Keratinocyte (primary cell): ENCODE measurements around the gene EEF2K. TPM values are rescaled to one million over a fixed set of nuclear protein-coding genes. Genes with fewer than 3 reads are reported as not detected.

ENCODE experiments used
- DNase-seq: peaks from one replicate; pipeline ENCODE4 v3.0.0-alpha.2; 2011; ENCODE audit warnings: low read depth, missing footprints, low spot score
- FAIRE-seq: peaks from 2 replicates; lab custom pipeline; 2011; peaks lifted over from hg19 to GRCh38; lab: Jason Lieb, UNC
- H2AFZ ChIP-seq: 2 replicates; pipeline ENCODE4 v1.6.0; 2012; ENCODE audit warnings: low read length, control low read depth, inconsistent platforms; ENCODE audit not compliant: control insufficient read depth
- H3K27ac ChIP-seq: 2 replicates; pipeline ENCODE4 v1.5.1; 2011; ENCODE audit warnings: low read length; ENCODE audit not compliant: control insufficient read depth, insufficient read depth
- H3K27me3 ChIP-seq: 3 replicates; pipeline ENCODE4 v1.6.0; 2011; ENCODE audit warnings: low read length; ENCODE audit not compliant: control insufficient read depth, insufficient read depth; ENCODE audit errors: extremely low read depth
- H3K36me3 ChIP-seq, 2 experiments: 2 replicates in 1 of 2; 3 replicates in 1 of 2; pipeline ENCODE4 v1.5.1; 2011; ENCODE audit warnings: low read length in 2 of 2, mild to moderate bottlenecking in 1 of 2; ENCODE audit not compliant: control insufficient read depth in 2 of 2, insufficient read depth in 2 of 2; ENCODE audit errors: extremely low read depth in 1 of 2
- H3K4me1 ChIP-seq: 3 replicates; pipeline ENCODE4 v1.5.1; 2011; ENCODE audit warnings: low read length; ENCODE audit not compliant: control insufficient read depth, insufficient read depth; ENCODE audit errors: extremely low read depth
- H3K4me2 ChIP-seq: 3 replicates; pipeline ENCODE4 v1.6.0; 2011; ENCODE audit warnings: low read depth, low read length; ENCODE audit not compliant: control insufficient read depth, insufficient read depth; ENCODE audit errors: extremely low read depth
- H3K4me3 ChIP-seq, 3 experiments: fragments of 200-600 bp in 1 of 3; sonication (generic) in 1 of 3; 2 replicates in 2 of 3; 3 replicates in 1 of 3; pipeline ENCODE4 v1.5.1; 2011 to 2016; ENCODE audit warnings: low read length in 3 of 3, mild to moderate bottlenecking in 3 of 3, control low read depth in 2 of 3, inconsistent platforms in 1 of 3, low read depth in 1 of 3, mixed read lengths in 1 of 3, mixed run types in 1 of 3, moderate library complexity in 1 of 3; ENCODE audit not compliant: control insufficient read depth in 2 of 3, insufficient read depth in 2 of 3; ENCODE audit errors: extremely low read depth in 1 of 3
- H3K79me2 ChIP-seq: 2 replicates; pipeline ENCODE4 v1.6.0; 2012; ENCODE audit warnings: low read length; ENCODE audit not compliant: control insufficient read depth, insufficient read depth
- H3K9ac ChIP-seq: 3 replicates; pipeline ENCODE4 v1.6.0; 2011; ENCODE audit warnings: low read length; ENCODE audit not compliant: control insufficient read depth, insufficient read depth; ENCODE audit errors: extremely low read depth
- H3K9me1 ChIP-seq: 3 replicates; pipeline ENCODE4 v1.6.0; 2011; ENCODE audit warnings: low read length; ENCODE audit not compliant: control insufficient read depth, insufficient read depth; ENCODE audit errors: extremely low read depth
- H3K9me3 ChIP-seq: 2 replicates; pipeline ENCODE4 v1.5.1; 2012; ENCODE audit warnings: low read depth, low read length; ENCODE audit not compliant: control insufficient read depth
- H4K20me1 ChIP-seq: 3 replicates; pipeline ENCODE4 v1.6.0; 2011; ENCODE audit warnings: low read length; ENCODE audit not compliant: control insufficient read depth, insufficient read depth; ENCODE audit errors: extremely low read depth
- CTCF ChIP-seq, 3 experiments: IDR thresholded peaks in 1 of 3; conservative IDR thresholded peaks in 1 of 3; optimal IDR thresholded peaks in 1 of 3; 2 replicates in 2 of 3; 3 replicates in 1 of 3; pipeline versions ENCODE3 to v1.5.1; 2011; ENCODE audit warnings: low read length in 3 of 3, mild to moderate bottlenecking in 3 of 3, moderate library complexity in 2 of 3, control low read depth in 1 of 3, inconsistent platforms in 1 of 3; ENCODE audit not compliant: insufficient read depth in 2 of 3; ENCODE audit errors: extremely low read depth in 1 of 3
- EZH2 ChIP-seq: IDR thresholded peaks from one replicate; pipeline ENCODE4 v1.6.1; 2012; ENCODE audit warnings: inconsistent platforms, mild to moderate bottlenecking, low read length, moderate library complexity
- dilution Hi-C: fragments of 300-500 bp; cut with MboI; formaldehyde crosslinking; loops from one replicate; pipeline ENCODE4 v1.7.0; 2020; ENCODE audit warnings: low sequenced_read_pairs; ENCODE audit not compliant: extremely low pct_ligation_motif_present
- polyA plus RNA-seq, 5 experiments: library from polyadenylated mRNA; depleted of rRNA in 3 of 5; stranded (reverse) in 3 of 5; stranded (forward) in 1 of 5; unstranded in 1 of 5; fragments of >200 nt; gene quantifications; 1 replicate in 1 of 5; 2 replicates in 3 of 5; 3 replicates in 1 of 5; pipeline versions ENCODE4 v1.2.1 to v1.2.3, GENCODE V29; 2011 to 2012; ENCODE audit warnings: missing spikeins in 2 of 5, low read depth in 1 of 5, low replicate concordance in 1 of 5

The EEF2K gene
- polyA plus RNA-seq, 1 donor (not counting 4 experiments of a cell fraction or from before 2014, with no cell fraction given): 7.3 TPM

DNA sequence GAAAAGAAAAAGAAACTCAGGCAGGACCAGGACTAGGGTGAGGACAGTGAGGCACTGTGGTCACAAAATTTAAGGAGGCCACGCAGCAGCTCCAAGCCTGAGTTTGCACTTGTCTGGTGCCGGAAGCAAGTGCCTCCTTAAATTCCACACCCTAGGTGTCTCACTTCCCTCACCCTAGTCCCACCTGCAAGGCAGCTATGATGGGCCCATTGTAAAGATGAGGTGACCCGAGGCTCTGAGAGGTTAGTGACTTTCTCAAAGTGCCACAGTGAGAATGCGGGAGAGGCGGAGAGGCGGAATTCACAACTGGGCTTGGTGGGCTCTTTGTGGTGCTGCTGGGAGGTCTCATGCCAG lies 21.5 kb upstream of the EEF2K start:
- H2AFZ ChIP-seq: no peak overlapping the region
- no peak overlapping the region for H3K4me3 ChIP-seq
- FAIRE-seq (no peak), DNase-seq (no peak)
- H4K20me1 ChIP-seq: no peaks in the 10 kb centered on the region
- H3K79me2 ChIP-seq: no peaks in the 10 kb centered on the region
- H3K4me2 ChIP-seq: no peak overlapping the region
- no peaks in the 10 kb centered on the region for H3K27me3 ChIP-seq
- dilution Hi-C loops: no loop called here
- no peak overlapping the region for H3K27ac ChIP-seq
- no peaks in the 10 kb centered on the region for H3K9me3 ChIP-seq
- peaks cover 15% of the 10 kb centered on the region for H3K4me1 ChIP-seq
- no peaks in the 10 kb centered on the region for H3K9me1 ChIP-seq
- H3K36me3 ChIP-seq: no peaks in the 10 kb centered on the region
- no peak overlapping the region for H3K9ac ChIP-seq
- no peak for TF ChIP-seq CTCF (optimal IDR thresholded peaks at IDR 0.05 in 1 of 3, IDR thresholded peaks at IDR 0.05 in 1 of 3, conservative IDR thresholded peaks at IDR 0.05 in 1 of 3; ENCODE audit: extremely low read depth in 1 of 3, insufficient read depth in 2 of 3, low read length in 3 of 3)
- TF ChIP-seq EZH2: no peak

DNA sequence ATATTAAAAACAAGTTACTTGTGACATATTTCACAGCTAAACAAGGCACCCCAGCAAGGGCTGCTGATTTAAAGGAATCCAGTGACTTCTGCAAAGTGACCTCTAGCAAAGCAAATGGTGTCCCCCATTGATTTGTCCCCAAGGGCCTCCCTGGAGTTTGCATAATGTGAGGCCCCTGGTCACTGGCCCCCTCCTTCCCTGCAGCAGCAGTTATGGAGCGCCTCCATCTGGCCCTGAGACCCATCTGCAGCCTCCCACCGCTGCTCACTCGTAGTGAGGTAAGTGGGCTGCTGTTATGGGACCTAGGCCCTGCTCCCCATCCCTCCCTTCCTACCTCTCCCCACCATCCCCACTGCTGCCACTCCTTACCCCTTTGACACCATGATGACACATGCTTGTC lies 19.6 kb upstream of the EEF2K start:
- no peaks in the 10 kb centered on the region for H3K36me3 ChIP-seq
- H3K27me3 ChIP-seq: no peaks in the 10 kb centered on the region
- FAIRE-seq: no peak
- H3K9ac ChIP-seq: no peak overlapping the region
- no peak overlapping the region for H2AFZ ChIP-seq
- H3K27ac ChIP-seq: no peak overlapping the region
- TF ChIP-seq EZH2 (no peak), CTCF (optimal IDR thresholded peaks at IDR 0.05 in 1 of 3, IDR thresholded peaks at IDR 0.05 in 1 of 3, conservative IDR thresholded peaks at IDR 0.05 in 1 of 3; ENCODE audit: extremely low read depth in 1 of 3, insufficient read depth in 2 of 3, low read length in 3 of 3) (peak; percentile 14 to 42 (median 31))
- H3K4me2 ChIP-seq: no peak overlapping the region
- no peak overlapping the region for H3K4me3 ChIP-seq
- peaks cover 22% of the 10 kb centered on the region for H3K4me1 ChIP-seq
- H4K20me1 ChIP-seq: no peaks in the 10 kb centered on the region
- H3K9me1 ChIP-seq: no peaks in the 10 kb centered on the region
- no peaks in the 10 kb centered on the region for H3K9me3 ChIP-seq
- dilution Hi-C loops: no loop called here
- H3K79me2 ChIP-seq: no peaks in the 10 kb centered on the region
- DNase-seq: no peak
